ENCODE data around the gene GPR141.
"Not testable (repeated sequence)": the region's sequence is repeated elsewhere in the genome, so short reads cannot be mapped to it uniquely, and the experiment has no call there.

GPR141 gene

DNA sequence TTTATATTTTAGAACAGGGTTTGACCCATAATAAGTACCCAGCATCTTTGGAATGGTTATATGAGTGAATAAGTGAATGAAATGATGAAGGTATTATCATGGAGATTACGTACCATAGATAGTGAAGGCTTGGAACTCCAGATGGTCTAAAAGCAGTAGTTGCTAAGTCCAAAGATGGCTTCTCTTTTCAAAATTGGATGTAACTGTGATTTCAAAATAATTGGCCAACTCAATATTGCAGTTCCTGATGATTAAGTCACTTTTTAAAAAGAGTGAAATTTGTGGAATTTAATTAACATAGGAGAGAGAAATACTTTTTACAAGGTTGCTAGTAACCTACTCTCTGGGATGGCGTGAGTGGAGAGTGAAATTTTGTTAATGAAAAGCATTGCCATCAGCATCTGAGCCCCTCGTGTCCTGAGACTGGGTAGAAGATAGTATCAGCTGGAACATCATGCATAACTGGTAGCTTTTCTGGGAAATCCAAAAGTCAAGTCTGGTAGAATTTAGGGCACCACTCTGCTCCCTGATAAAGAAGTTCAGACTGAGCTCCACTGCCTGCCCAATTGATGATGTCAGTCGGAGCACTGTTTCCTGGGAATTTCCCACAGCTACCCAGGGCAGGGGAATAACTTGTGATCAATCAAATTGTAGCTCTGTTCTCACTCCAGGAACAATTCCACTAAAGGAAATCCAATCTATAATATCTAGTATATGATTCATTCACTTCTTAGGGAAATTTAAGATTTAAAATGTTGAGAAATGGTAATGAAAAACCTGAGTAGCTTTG, 3.2 kb downstream of the GPR141 start:
- DNase-seq: no peak

- DNase-seq: peak; percentile 67 to 68
Measured at GRCh38 chr7:37690206-37690605, 6.6 kb downstream of the GPR141 start.

DNA sequence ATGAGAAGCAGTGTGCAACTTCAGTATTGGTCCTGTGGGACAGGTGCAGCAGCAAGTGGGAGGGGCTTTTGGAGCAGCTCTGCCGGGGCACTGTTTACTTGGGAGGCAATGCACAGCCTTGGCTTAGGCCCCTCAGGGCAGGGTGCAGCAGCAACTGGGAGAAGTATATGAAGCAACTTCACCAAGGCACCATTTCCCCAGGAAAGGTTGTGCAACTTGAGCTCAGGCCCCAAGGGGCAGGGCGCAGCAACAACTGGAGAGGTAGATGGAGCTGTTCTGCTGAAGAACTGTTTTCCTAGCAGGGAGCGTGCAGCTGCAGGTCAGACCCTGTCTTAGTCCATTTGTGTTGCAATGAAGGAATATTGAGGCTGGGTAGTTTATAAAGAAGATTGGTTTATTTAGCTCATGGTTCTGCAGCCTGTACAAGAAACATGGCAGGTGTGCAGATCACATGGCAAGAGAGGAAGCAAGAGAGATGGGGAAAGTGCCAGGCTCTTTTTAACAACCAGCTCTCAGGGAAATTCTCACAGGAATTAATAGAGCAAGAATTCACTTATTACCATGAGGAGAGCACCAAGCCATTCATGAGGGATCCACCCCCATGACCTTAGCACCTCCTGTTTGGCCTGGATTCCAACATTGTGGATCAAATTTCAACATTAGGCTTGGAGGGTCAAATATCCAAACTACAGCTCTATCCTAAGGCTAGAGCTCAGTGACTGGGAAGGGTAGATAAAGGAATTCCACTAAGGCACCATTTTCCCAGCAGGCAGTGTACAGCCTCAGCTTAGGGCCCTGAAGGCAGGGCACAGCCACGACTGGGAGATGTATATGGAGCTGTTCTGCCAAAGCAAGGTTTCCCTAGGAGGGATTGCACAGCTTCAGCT, 10.9 kb downstream of the GPR141 start:
- DNase-seq: peak; percentile 97 to 99

DNA sequence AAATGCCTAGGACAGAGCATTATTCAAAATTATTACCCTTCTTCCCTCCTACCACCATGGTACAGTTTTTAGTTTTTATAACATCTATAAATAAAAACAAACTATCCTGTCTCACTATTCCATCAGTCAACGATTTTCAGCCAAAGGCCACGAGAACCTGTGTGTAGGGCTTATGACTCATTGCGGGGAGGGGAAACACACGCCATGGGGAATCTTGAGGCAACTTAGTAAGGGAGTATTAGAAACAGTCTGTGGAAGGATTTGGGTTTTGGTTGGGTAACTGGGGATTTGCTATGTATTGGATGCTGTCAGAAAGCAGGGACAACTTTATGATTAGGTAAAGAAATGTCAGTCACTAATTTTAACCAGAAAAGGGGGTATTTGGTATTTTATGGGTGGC, 14.7 kb downstream of the GPR141 start:
- DNase-seq: peak; percentile 27 to 32

GRCh38 chr7:37698782-37699181, 15.2 kb downstream of the GPR141 start:
- no peak for DNase-seq

DNA sequence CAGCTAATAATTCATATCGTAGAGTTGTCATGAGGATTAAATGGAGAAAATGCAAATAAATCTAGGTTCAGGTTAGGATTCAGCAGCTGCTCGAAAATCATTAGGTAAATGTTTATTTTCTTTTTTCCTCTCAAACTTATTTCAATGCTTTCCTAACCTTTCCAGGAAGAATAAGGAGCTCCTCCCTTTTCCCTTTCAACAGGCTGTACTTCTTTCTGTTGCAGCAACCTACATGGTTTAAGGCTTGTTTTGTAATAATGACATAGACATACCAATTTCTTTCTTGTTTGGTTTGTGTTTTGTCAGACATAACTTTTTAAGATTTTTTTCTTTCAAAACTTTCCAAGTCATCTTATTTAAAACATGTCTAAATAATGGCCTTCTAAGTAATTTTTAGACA, 18.2 kb downstream of the GPR141 start:
- peak in 1 of 2 experiments; percentile 17 for DNase-seq

- DNase-seq: peak; percentile 12 to 25
Measured at GRCh38 chr7:37703361-37703760, 19.8 kb downstream of the GPR141 start.

- not testable (repeated sequence) for DNase-seq
Measured at GRCh38 chr7:37704328-37704833, 20.8 kb downstream of the GPR141 start.

DNA sequence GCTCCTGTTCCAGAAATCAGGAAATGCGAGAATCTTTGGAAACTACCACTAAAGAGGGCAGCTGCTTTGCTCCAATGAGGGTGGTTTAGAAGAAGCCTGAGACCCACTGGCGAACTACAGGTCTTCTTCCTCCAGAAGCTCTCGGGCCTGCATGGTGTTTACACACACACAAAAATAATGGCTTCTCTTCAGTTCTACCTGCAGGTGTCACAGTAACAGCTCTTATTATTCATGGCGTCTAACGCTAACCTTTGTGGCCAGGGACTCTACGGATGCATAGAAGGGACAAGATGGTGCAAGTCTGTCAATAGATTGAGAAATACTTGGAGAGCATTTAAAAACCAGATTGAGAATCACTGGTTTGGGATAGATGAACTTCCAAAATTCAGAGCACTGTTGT, 22.4 kb downstream of the GPR141 start:
- DNase-seq: no peak

- DNase-seq: peak; percentile 74 to 84
Measured at GRCh38 chr7:37706804-37707203, 23.2 kb downstream of the GPR141 start.

DNA sequence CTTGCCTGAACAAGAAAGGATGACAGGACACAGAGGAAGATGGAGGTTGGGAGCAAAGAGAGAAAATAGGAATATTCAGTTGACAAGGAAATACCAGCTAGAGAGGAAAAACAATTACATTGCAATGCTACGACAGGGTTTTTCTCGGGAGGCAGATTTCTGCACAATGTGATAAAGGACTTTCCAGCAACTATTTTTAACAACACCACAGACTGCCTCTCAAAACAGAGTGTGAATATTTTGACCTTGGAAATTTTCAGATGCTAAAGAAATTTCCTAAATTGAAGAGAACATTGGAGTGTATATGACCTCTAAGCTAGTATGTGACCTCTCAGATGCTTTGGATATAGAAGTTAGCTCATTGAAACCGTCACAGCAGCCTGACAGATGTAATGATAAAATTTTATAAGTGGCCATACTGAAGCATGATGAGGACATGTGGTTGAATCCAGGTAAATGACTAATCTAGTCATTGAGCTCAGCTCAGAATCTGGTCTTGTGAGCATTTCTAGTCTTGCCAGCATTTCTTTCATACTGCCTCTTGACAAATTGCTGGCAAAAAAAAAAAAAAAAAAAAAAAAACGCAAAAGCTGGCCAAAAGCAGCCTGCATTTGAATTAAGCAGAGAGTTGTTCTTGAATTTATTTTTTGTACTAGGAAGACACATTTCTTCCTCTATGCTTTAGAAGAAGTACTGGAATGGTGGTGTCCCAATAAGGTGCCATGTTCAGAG, 24.4 kb downstream of the GPR141 start:
- no peak for DNase-seq

GRCh38 chr7:37709631-37710509, 26.3 kb downstream of the GPR141 start:
- no peak for DNase-seq

DNA sequence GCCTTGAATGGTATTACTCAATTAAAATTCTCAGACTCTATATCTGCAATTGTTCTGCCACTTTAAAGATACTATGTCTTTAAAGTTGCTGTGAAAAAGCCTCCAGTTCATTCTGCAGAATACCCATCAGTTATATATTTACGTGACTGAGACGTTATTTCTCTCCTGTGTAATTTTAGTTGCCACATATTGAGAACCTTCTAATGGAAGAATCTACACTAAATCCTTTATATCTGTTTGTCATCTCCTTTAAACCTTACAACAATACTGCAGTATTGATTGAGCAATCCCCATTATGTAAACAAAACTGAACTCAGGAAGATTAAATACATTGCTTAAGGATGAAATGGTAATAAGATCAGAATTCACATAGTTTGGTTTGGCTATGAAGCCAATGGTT, 30.0 kb downstream of the GPR141 start:
- no peak for DNase-seq

DNA sequence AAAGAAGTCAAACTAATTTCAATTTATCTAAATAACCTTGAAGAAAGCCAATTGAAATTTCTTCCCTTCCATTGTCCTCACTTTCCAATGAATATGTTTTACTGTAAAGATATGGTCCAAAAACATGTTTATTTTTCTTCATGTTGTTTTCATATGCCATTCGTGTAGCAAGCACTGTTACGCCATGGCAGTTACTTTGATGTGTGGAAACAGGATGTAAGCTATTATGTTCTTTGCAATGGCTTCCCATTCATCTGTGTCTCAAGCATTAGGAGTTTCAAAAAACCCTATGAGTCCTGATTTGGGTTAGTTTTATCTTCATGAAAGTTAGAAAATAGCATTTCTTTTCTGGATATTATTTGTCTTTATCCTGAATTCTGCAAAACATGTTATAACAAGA, 31.0 kb downstream of the GPR141 start:
- DNase-seq: peak; percentile 25 to 34

- no peak for DNase-seq
Measured at GRCh38 chr7:37718585-37718984, 35.0 kb downstream of the GPR141 start.

- no peak for DNase-seq
Measured at GRCh38 chr7:37719077-37719476, 35.5 kb downstream of the GPR141 start.

DNA sequence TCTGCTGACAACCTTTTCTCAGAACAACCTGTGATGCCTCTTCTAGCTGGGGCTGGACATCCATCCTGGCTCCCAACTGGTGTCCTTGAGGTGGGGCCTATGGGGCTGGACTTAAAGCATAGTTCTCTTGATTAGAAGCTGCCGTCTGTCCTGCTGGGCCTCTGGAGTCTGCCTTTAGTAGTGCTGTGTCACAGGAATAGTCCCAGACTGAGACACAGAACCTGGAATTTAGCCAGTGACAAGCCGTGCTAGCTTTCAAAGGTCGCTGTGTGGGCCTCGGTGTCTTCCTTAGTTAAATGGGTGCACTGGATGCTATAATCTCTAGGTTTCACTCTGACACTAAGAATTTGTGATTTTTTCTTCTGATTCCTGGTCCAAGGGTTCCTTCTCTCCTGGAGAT, 41.2 kb downstream of the GPR141 start:
- DNase-seq: no peak

DNA sequence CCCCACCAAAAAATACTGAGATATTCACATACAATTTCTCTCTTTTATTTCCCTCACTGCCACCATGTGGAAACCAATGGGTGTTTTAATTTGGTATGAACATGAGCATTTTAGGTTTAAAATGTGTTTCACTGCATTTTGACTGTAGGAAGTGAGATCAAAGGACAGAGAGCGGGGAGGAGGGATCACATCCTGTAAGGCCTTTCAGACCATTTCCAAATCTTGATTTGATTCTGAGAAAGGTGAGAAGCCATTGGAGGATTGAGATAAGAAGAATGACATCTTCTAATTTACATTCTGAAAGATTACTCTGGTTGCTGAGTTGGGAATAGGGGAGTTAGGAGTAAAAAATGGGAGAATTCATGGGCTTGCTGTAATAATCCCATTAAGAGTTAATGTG, 42.5 kb downstream of the GPR141 start:
- DNase-seq: peak in 1 of 2 experiments; percentile 17

- no peak for DNase-seq
Measured at GRCh38 chr7:37728747-37729146, 45.2 kb downstream of the GPR141 start.

DNA sequence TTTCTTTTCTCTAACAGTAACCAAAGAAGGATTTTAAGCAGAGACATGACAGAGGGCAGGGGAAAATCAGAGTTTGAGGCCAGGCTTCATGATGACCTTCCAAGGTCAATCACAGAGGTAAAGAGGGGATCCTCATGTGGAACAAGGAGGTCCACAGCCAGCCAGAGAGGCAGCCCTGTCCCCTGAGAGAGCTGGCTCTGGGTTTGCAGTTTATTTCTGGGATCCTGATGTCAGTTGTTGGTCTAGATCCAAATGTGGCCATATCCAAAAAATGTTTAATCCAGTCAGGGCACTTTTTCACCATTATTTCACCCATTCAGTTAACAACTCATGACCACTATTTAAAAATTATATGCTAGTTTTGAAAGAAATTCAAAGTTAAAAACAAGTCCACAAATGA, 45.6 kb downstream of the GPR141 start:
- DNase-seq: no peak

GRCh38 chr7:37730501-37730900, 46.9 kb downstream of the GPR141 start:
- DNase-seq: no peak

DNA sequence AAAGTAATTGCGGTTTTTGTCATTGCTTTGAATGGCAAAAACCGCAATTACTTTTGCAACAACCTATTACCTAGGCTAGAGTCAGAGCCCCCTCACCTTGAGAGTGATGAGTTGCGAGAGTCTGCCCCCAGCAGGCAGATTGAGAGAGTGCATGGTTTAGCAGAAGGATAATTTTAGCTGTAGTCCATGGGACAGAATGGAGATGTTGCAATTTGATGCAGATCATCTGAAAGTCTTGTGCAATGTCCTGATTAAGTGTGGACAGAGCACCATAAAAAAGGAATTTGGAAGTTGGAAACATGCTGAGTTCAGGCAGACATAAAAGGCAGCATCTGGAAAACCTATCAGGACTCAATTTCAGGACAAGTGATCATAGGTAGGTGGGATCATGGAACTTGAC, 48.7 kb downstream of the GPR141 start:
- DNase-seq: peak; percentile 89 to 94

Data from Kasumi-1 (cell line).